NCI-H2196 treated with DMSO at 0.1 percent for 48 hours (cell line): ENCODE results near the gene SLC1A6.
"Not testable (repeated sequence)": the region's sequence is repeated elsewhere in the genome, so short reads cannot be mapped to it uniquely, and the experiment has no call there.

ENCODE experiments used
- DNase-seq: peaks from one replicate; lab custom pipeline; 2025; ENCODE audit not compliant: unreplicated experiment; lab: John Stamatoyannopoulos, UW

SLC1A6 gene

GRCh38 chr19:14959263-14959662, 20.4 kb downstream of the SLC1A6 start:
- no peak for DNase-seq

DNA sequence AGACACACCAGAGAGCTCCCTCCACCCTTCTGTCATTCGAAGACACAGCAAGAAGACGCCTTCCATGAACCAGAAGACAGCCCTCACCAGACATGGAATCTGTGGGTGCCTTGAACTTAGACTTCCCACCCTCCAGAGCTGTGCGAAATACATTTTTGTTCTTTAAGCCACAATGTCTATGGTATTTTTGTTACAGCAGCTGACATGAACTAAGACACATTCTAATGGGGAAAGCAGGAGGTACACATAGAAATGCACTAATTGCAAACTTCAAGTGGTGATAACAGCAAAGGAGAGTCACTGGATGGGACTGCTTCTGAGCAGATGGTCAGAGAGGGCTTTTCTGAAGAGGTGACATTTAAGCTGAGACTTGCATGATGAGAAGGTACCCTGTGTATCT, 22.2 kb downstream of the SLC1A6 start:
- no peak for DNase-seq

DNA sequence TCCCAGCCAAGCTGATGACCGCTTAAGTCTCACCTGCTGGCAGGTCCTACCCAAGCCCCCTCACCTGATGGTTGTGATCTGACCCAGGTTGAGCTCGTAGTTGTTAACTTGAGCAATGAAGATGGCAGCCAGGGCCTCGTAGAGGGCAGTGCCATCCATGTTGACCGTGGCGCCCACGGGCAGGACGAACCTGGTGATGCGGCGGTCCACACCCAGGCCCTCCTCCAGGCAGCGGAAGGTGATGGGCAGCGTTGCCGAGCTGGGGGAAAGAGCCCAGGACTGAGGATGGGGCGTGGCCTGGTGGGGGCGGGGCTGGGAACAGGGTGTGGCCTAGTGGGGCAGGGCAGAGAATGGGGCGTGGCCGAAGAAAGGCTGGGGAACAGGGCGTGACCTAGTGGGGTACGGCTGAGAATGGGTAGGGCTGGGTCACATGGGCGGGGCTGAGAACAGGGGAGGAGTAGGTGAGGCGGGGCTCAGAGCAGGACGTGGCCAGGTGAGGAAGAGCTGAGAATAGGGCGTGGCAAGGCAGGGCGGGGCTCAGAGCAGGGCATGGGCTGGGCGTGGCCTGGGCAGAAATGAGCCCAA, 25.5 kb downstream of the SLC1A6 start:
- DNase-seq = no peak

GRCh38 chr19:14952767-14953166, 26.9 kb downstream of the SLC1A6 start:
- DNase-seq = no peak

- DNase-seq = no peak
These were observed 29.2 kb downstream of the SLC1A6 start for GRCh38 chr19:14950421-14950820.

- no peak for DNase-seq
These were observed 29.8 kb downstream of the SLC1A6 start for GRCh38 chr19:14949876-14950275.

DNA sequence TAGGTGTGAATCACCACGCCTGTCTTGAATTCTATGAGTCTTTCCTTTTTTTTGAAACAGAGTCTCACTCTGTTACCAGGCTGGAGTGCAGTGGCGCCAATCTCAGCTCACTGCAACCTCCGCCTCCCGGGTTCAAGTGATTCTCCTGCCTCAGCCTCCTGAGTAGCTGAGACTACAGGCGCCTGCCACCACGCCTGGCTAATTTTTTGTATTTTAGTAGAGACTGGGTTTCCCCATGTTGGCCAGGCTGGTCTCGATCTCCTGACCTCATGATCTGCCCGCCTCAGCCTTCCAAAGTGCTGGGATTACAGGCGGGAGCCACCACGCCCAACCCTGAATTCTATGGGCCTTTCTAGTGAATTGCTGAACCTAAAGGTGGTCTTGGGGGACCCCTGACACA, 30.3 kb downstream of the SLC1A6 start:
- DNase-seq = not testable (repeated sequence)

GRCh38 chr19:14944456-14944855, 35.2 kb downstream of the SLC1A6 start:
- no peak for DNase-seq

- DNase-seq = no peak
These were observed 36.1 kb downstream of the SLC1A6 start for GRCh38 chr19:14943601-14944000.

- DNase-seq = no peak
These were observed 38.5 kb downstream of the SLC1A6 start, which contains the start of gene OR7C2 for GRCh38 chr19:14941189-14941588. Gene OR7C2, plus strand, starts transcription at chr19:14941489. Its CDS starts 0 bp downstream, at chr19:14941489.

DNA sequence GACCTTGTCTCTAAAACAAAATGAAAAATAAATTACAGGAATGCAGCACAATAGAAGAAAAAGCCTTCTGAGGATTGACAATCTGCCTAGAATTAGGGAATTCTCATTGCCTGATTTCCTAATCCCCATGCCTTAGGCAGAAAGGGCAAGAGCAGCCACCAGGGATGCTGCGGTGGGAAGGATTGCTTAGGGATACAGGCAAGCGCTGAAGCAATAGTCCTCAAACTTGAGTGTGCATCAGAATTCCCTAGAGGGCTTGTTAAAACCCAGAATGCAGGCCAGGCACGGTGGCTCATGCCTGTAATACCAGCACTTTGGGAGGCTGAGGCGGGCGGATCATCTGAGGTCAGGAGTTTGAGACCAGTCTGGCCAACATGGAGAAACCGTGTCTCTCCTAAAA, 39.4 kb downstream of the SLC1A6 start:
- DNase-seq = no peak

GRCh38 chr19:14933506-14933905, 46.2 kb downstream of the SLC1A6 start:
- DNase-seq = no peak

DNA sequence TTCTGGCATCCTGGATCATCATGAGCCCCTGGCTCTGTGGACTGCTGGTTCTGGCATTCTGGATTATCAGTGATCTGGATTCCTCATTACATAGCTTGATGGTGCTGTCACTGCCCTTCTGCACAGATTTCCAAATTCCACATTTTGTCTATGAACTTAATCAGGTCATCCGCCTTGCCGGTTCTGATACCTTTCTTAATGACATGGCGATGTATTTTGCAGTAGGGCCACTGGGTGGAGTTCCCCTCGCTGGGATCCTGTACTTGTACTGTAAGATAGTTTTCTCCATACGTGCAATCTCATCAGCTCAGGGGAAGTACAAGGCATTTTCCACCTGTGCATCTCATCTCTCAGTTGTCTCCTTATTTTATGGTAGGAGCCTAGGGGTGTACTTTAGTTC, 62.8 kb downstream of the SLC1A6 start:
- DNase-seq = no peak

- DNase-seq = no peak
These were observed 64.5 kb downstream of the SLC1A6 start for GRCh38 chr19:14915116-14915515.

GRCh38 chr19:14906711-14907110, 73.0 kb downstream of the SLC1A6 start:
- DNase-seq = no peak

DNA sequence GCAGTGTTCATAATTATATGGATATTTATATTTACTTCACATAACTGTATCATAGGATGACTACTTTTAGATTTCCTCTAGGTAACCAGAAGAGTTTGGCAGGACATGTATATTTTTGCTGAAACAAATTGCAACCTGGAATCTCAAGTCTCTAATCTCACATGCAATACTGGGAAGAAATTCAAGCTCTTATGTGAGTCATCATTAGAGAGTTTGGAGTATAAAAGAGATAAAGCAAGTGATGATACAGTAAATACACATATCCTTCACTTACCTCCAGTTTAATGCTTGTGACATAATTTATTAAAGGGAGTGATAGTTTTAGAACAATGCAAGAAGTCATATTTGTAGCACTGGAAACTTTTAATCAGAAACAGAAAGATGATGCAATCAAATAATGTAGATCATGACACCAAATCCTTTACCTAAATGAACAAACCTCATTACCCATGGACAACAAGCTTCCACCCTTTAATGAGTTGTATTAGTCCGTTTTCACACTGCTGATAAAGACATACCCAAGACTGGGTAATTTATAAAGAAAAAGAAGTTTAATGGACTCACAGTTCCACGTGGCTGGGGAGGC, 77.9 kb downstream of the SLC1A6 start:
- no peak for DNase-seq
